IMR-90 (cell line): ENCODE data around the gene MGST2.

Source experiments
- BHLHE40 ChIP-seq: fragments of 150-350 bp; IDR thresholded peaks from 2 replicates; pipeline ENCODE4 v1.6.1; 2016; ENCODE audit warnings: mild to moderate bottlenecking, low read depth, low read length
- CEBPB ChIP-seq: IDR thresholded peaks from 2 replicates; pipeline ENCODE4 v1.6.1; 2012; ENCODE audit warnings: low read depth, low read length, improper control_type of control experiment
- CTCF ChIP-seq: conservative IDR thresholded peaks from 2 replicates; pipeline ENCODE4 v1.5.1; 2012; ENCODE audit warnings: mild to moderate bottlenecking, low read depth, low read length, improper control_type of control experiment
- ELK1 ChIP-seq: fragments of 150-350 bp; IDR thresholded peaks from 2 replicates; pipeline ENCODE4 v1.6.1; 2016; ENCODE audit warnings: low read depth, mild to moderate bottlenecking, low read length, moderate library complexity, borderline replicate concordance
- FOS ChIP-seq: fragments of 150-350 bp; IDR thresholded peaks from 2 replicates; pipeline ENCODE4 v1.6.1; 2016; ENCODE audit warnings: low read depth, low read length
- MAFK ChIP-seq: IDR thresholded peaks from 2 replicates; pipeline ENCODE4 v1.6.1; 2012; ENCODE audit warnings: low read depth, low read length, improper control_type of control experiment
- NFE2L2 ChIP-seq: fragments of 150-350 bp; IDR thresholded peaks from 2 replicates; pipeline ENCODE4 v1.6.1; 2016; ENCODE audit warnings: low read depth, mild to moderate bottlenecking, low read length
- POLR2A ChIP-seq: IDR thresholded peaks from 2 replicates; pipeline ENCODE4 v1.6.1; 2012; ENCODE audit warnings: mild to moderate bottlenecking, low read depth, low read length
- RAD21 ChIP-seq: IDR thresholded peaks from 2 replicates; pipeline ENCODE4 v1.6.1; 2012; ENCODE audit warnings: low read length, improper control_type of control experiment
- RCOR1 ChIP-seq: IDR thresholded peaks from 2 replicates; pipeline ENCODE4 v1.6.1; 2012; ENCODE audit warnings: mild to moderate bottlenecking, low read length, improper control_type of control experiment; ENCODE audit not compliant: insufficient replicate concordance
- RFX5 ChIP-seq: IDR thresholded peaks from 2 replicates; pipeline ENCODE4 v1.8.0; 2012; ENCODE audit warnings: low read depth, mild to moderate bottlenecking, low read length, moderate library complexity
- SMC3 ChIP-seq: fragments of 150-350 bp; IDR thresholded peaks from 2 replicates; pipeline ENCODE4 v1.6.1; 2016; ENCODE audit warnings: low read depth, mild to moderate bottlenecking, antibody characterized with exemption, low read length, moderate library complexity
- USF2 ChIP-seq: fragments of 150-350 bp; IDR thresholded peaks from 2 replicates; pipeline ENCODE4 v1.6.1; 2017; ENCODE audit warnings: mild to moderate bottlenecking, antibody characterized with exemption, low read length, low read depth

- no peak for TF ChIP-seq RCOR1
- TF ChIP-seq SMC3: no peak
- TF ChIP-seq CEBPB: no peak
- TF ChIP-seq POLR2A: no peak
- TF ChIP-seq CTCF: no peak
- TF ChIP-seq MAFK: peak; percentile 88
- 0 out of 2 replicates have a peak, but pooled peaks have one; percentile 14 for TF ChIP-seq NFE2L2
- TF ChIP-seq BHLHE40: no peak
- no peak for TF ChIP-seq USF2
- no peak for TF ChIP-seq ELK1
- TF ChIP-seq RFX5: no peak
- TF ChIP-seq RAD21: no peak
- TF ChIP-seq FOS: no peak
Observed at GRCh38 chr4:139721789-139722188, 56.2 kb downstream of the MGST2 start.
